Endothelial cell of umbilical vein (primary cell): ENCODE data around the gene DEFB113. TPM values are rescaled to one million over a fixed set of nuclear protein-coding genes. Genes with fewer than 3 reads are reported as not detected.

Experiments
- BruUV-seq: library from RNA; stranded (reverse); fragments of 400-500 nt; replicated peaks from 2 replicates; lab custom pipeline; 2021; lab: Mats Ljungman, UMichigan
- CTCF ChIA-PET: fragments of 300-600, 350-600 bp; sonication (Branson Sonifier 250); formaldehyde crosslinking; loops from one replicate; lab custom pipeline; 2021; ENCODE audit warnings: antibody characterized with exemption, inconsistent platforms; lab: Charles Lee
- POLR2A ChIA-PET: fragments of 300-600, 350-600 bp; sonication (Branson Sonifier 250); formaldehyde crosslinking; loops from one replicate; lab custom pipeline; 2021; ENCODE audit warnings: antibody characterized with exemption, inconsistent platforms; lab: Charles Lee
- DNase-seq: peaks from one replicate; pipeline ENCODE4 v3.0.0-alpha.2; 2011; ENCODE audit warnings: low read depth, low spot score
- FAIRE-seq: peaks from 2 replicates; lab custom pipeline; 2011; peaks lifted over from hg19 to GRCh38; lab: Jason Lieb, UNC
- H2AFZ ChIP-seq: 2 replicates; pipeline ENCODE4 v1.6.0; 2012; ENCODE audit warnings: low read depth, low read length, control low read depth, inconsistent platforms
- H3K27ac ChIP-seq: 2 replicates; pipeline ENCODE4 v1.5.1; 2011; ENCODE audit warnings: low read depth, mild to moderate bottlenecking, control low read depth, low read length, moderate library complexity; ENCODE audit not compliant: insufficient read depth
- H3K27me3 ChIP-seq, 2 experiments: 2 replicates each; pipeline versions ENCODE4 v1.6.0 to v1.6.1; 2011; ENCODE audit warnings: low read length in 2 of 2, mixed read lengths in 1 of 2; ENCODE audit not compliant: control insufficient read depth in 2 of 2, insufficient read depth in 2 of 2
- H3K36me3 ChIP-seq, 2 experiments: 2 replicates in 1 of 2; 3 replicates in 1 of 2; pipeline ENCODE4 v1.5.1; 2011; ENCODE audit warnings: low read length in 2 of 2, mild to moderate bottlenecking in 1 of 2, moderate library complexity in 1 of 2; ENCODE audit not compliant: control insufficient read depth in 2 of 2, insufficient read depth in 2 of 2; ENCODE audit errors: extremely low read depth in 1 of 2
- H3K4me1 ChIP-seq: 3 replicates; pipeline ENCODE4 v1.5.1; 2011; ENCODE audit warnings: mild to moderate bottlenecking, low read length; ENCODE audit not compliant: control insufficient read depth, insufficient read depth; ENCODE audit errors: extremely low read depth
- H3K4me2 ChIP-seq: 2 replicates; pipeline ENCODE4 v1.6.1; 2011; ENCODE audit warnings: low read length, control low read depth, mixed read lengths; ENCODE audit not compliant: insufficient read depth
- H3K4me3 ChIP-seq, 3 experiments: fragments of 200-600 bp in 1 of 3; sonication (generic), shearing (Covaris generic) in 1 of 3; replicated peaks in 1 of 3; 2 replicates each; pipeline ENCODE4 v1.5.1; 2011 to 2016; ENCODE audit warnings: control low read depth in 3 of 3, low read length in 3 of 3, mild to moderate bottlenecking in 2 of 3, inconsistent platforms in 1 of 3, low read depth in 1 of 3, moderate library complexity in 1 of 3; ENCODE audit not compliant: insufficient read depth in 1 of 3
- H3K79me2 ChIP-seq: 2 replicates; pipeline ENCODE4 v1.6.0; 2012; ENCODE audit warnings: low read length, inconsistent platforms; ENCODE audit not compliant: control insufficient read depth, insufficient read depth
- H3K9ac ChIP-seq: replicated peaks from 2 replicates; pipeline ENCODE3; 2011; ENCODE audit warnings: low read length, control low read depth; ENCODE audit not compliant: insufficient read depth; ENCODE audit errors: extremely low read depth
- H3K9me1 ChIP-seq: replicated peaks from 3 replicates; pipeline ENCODE4 v1.6.0; 2011; ENCODE audit warnings: mild to moderate bottlenecking, low read length; ENCODE audit not compliant: control insufficient read depth, insufficient read depth; ENCODE audit errors: extremely low read depth
- H3K9me3 ChIP-seq: replicated peaks from 2 replicates; pipeline ENCODE4 v1.5.1; 2012; ENCODE audit warnings: low read length, inconsistent platforms; ENCODE audit not compliant: control insufficient read depth, insufficient read depth
- H4K20me1 ChIP-seq: replicated peaks from 2 replicates; pipeline ENCODE3; 2011; ENCODE audit warnings: mild to moderate bottlenecking, low read length; ENCODE audit not compliant: control insufficient read depth, insufficient read depth; ENCODE audit errors: extremely low read depth
- CTCF ChIP-seq, 2 donors: IDR thresholded peaks; 1 replicate in 1 of 2; 2 replicates in 1 of 2; pipeline ENCODE4 v1.5.1; 2011; ENCODE audit warnings: low read length in 2 of 2, mild to moderate bottlenecking in 2 of 2, moderate library complexity in 2 of 2, control low read depth in 1 of 2, inconsistent platforms in 1 of 2, low read depth in 1 of 2; ENCODE audit not compliant: insufficient read depth in 1 of 2; ENCODE audit errors: extremely low read depth in 1 of 2
- EZH2 ChIP-seq: IDR thresholded peaks from 2 replicates; pipeline ENCODE4 v1.6.1; 2012; ENCODE audit warnings: borderline replicate concordance, low read depth, mild to moderate bottlenecking, moderate library complexity, low read length, inconsistent platforms; ENCODE audit not compliant: severe bottlenecking
- FOS ChIP-seq: IDR thresholded peaks from 2 replicates; pipeline ENCODE4 v1.6.1; 2011; ENCODE audit warnings: mild to moderate bottlenecking, low read length, moderate library complexity, borderline replicate concordance; ENCODE audit not compliant: insufficient read depth
- GATA2 ChIP-seq: IDR thresholded peaks from 2 replicates; pipeline ENCODE4 v1.7.0; 2011; ENCODE audit warnings: low read depth, mild to moderate bottlenecking, moderate library complexity, mixed read lengths, low read length; ENCODE audit not compliant: insufficient read length, insufficient read depth
- JUN ChIP-seq: IDR thresholded peaks from 2 replicates; pipeline ENCODE4 v1.6.1; 2011; ENCODE audit warnings: borderline replicate concordance, low read depth; ENCODE audit not compliant: insufficient read length, insufficient read depth
- MAX ChIP-seq: IDR thresholded peaks from 2 replicates; pipeline ENCODE4 v1.6.1; 2011; ENCODE audit not compliant: insufficient read depth, insufficient read length
- MYC ChIP-seq: IDR thresholded peaks from one replicate; pipeline ENCODE4 v1.6.1; 2011; ENCODE audit warnings: mild to moderate bottlenecking, low read depth, low read length
- POLR2A ChIP-seq: IDR thresholded peaks from 2 replicates; pipeline ENCODE4 v1.6.1; 2012; ENCODE audit warnings: low read depth, mild to moderate bottlenecking, control low read depth, low read length
- POLR2AphosphoS5 ChIP-seq: IDR thresholded peaks from 2 replicates; pipeline ENCODE4 v1.6.1; 2012; ENCODE audit warnings: low read depth, mild to moderate bottlenecking, control low read depth, low read length, moderate library complexity; ENCODE audit not compliant: insufficient read depth
- dilution Hi-C: fragments of 300-500 bp; cut with MboI; formaldehyde crosslinking; loops from one replicate; pipeline ENCODE4 v1.15.0; 2019; ENCODE audit warnings: low sequenced_read_pairs; ENCODE audit not compliant: extremely low pct_ligation_motif_present
- intact Hi-C: fragments of 100-400 bp; cut with micrococcal nuclease; formaldehyde crosslinking; loops from one replicate; pipeline ENCODE4 v1.10.0; 2022
- polyA plus RNA-seq, 4 experiments: library from polyadenylated mRNA; depleted of rRNA in 3 of 4; stranded (reverse) in 3 of 4; unstranded in 1 of 4; fragments of >200 nt; gene quantifications; 2 replicates each; pipeline versions ENCODE4 v1.2.1 to v1.2.3, GENCODE V29; 2011 to 2012; ENCODE audit warnings: missing spikeins in 1 of 4
- total RNA-seq: library from RNA; stranded (reverse); gene quantifications from 2 replicates; pipeline ENCODE4 v1.2.3, GENCODE V29; 2021

The DEFB113 gene
- total and polyA plus RNA-seq, 2 donors (not counting 3 experiments of a cell fraction or from before 2014, with no cell fraction given) = not detected

GRCh38 chr6:49958180-49958579, 11.2 kb downstream of the DEFB113 start:
- Histone ChIP-seq H3K79me2 (no peaks in the 10 kb centered on the region), H3K36me3 (no peaks in the 10 kb centered on the region), H4K20me1 (no peaks in the 10 kb centered on the region), H3K9me3 (no peaks in the 10 kb centered on the region), H3K9ac (no peak overlapping the region), H3K4me2 (no peak overlapping the region), H3K27ac (no peak overlapping the region), H3K27me3 (no peaks in the 10 kb centered on the region), H3K4me1 (no peaks in the 10 kb centered on the region), H2AFZ (no peak overlapping the region), H3K4me3 (no peak overlapping the region), H3K9me1 (no peaks in the 10 kb centered on the region)
- FAIRE-seq (no peak), DNase-seq (no peak)
- dilution Hi-C loops (no loop called here), intact Hi-C loops (no loop called here)
- POLR2A ChIA-PET = no interaction called here
- CTCF ChIA-PET = no interaction called here
- TF ChIP-seq POLR2AphosphoS5 (no peak), JUN (no peak), EZH2 (no peak), MYC (no peak)
- BruUV-seq = no TSS peak

- CTCF ChIA-PET = no interaction called here
- POLR2A ChIA-PET = no interaction called here
- intact Hi-C loops (no loop called here), dilution Hi-C loops (no loop called here)
- no peaks in the 10 kb centered on the region for H4K20me1 ChIP-seq
- H3K4me1 ChIP-seq = no peaks in the 10 kb centered on the region
- TF ChIP-seq GATA2 = no peak
- TF ChIP-seq POLR2A = no peak
- TF ChIP-seq FOS = no peak
- no peak for TF ChIP-seq MAX
- TF ChIP-seq EZH2 = no peak
- TF ChIP-seq MYC = no peak
- no peak for TF ChIP-seq CTCF (IDR thresholded peaks at IDR 0.05; ENCODE audit: extremely low read depth in 1 of 2, insufficient read depth in 1 of 2, low read depth in 1 of 2, low read length in 2 of 2)
- TF ChIP-seq JUN = no peak
- TF ChIP-seq POLR2AphosphoS5 = no peak
- no peaks in the 10 kb centered on the region for H3K9me1 ChIP-seq
- no peak overlapping the region for H3K27ac ChIP-seq
- no peak for DNase-seq
- no peaks in the 10 kb centered on the region for H3K79me2 ChIP-seq
- H3K9me3 ChIP-seq = peaks cover 2% of the 10 kb centered on the region
- FAIRE-seq = no peak
- no peaks in the 10 kb centered on the region for H3K27me3 ChIP-seq
- no peaks in the 10 kb centered on the region for H3K36me3 ChIP-seq
- no peak overlapping the region for H3K9ac ChIP-seq
- H2AFZ ChIP-seq = no peak overlapping the region
- no peak overlapping the region for H3K4me3 ChIP-seq
- no TSS peak for BruUV-seq
- no peak overlapping the region for H3K4me2 ChIP-seq
Observed at GRCh38 chr6:49955847-49956246, 13.6 kb downstream of the DEFB113 start.
